Osteoblast (primary cell): ENCODE results near the gene GNB4. TPM values are rescaled to one million over a fixed set of nuclear protein-coding genes. Genes with fewer than 3 reads are reported as not detected.

Experiments
- DNase-seq: peaks from one replicate; pipeline ENCODE4 v3.0.0; 2011; ENCODE audit warnings: low spot score, mixed read lengths; ENCODE audit not compliant: insufficient read length; ENCODE audit errors: missing footprints
- H2AFZ ChIP-seq: 2 replicates; pipeline ENCODE4 v1.6.0; 2011; ENCODE audit warnings: mild to moderate bottlenecking, low read length
- H3K27ac ChIP-seq: 2 replicates; pipeline ENCODE4 v1.5.1; 2011; ENCODE audit warnings: mild to moderate bottlenecking, low read depth, low read length, moderate library complexity
- H3K27me3 ChIP-seq: 2 replicates; pipeline ENCODE4 v1.6.0; 2012; ENCODE audit warnings: mild to moderate bottlenecking, control low read depth, inconsistent platforms, low read length, moderate library complexity; ENCODE audit not compliant: insufficient read depth
- H3K36me3 ChIP-seq: 2 replicates; pipeline ENCODE4 v1.5.1; 2011; ENCODE audit warnings: mild to moderate bottlenecking, low read length, control low read depth, moderate library complexity; ENCODE audit not compliant: insufficient read depth
- H3K4me1 ChIP-seq: 2 replicates; pipeline ENCODE4 v1.5.1; 2011; ENCODE audit warnings: mild to moderate bottlenecking, low read length, control low read depth, moderate library complexity; ENCODE audit not compliant: insufficient read depth
- H3K4me2 ChIP-seq: 2 replicates; pipeline ENCODE4 v1.6.0; 2011; ENCODE audit warnings: mild to moderate bottlenecking, low read length; ENCODE audit not compliant: insufficient read depth
- H3K4me3 ChIP-seq: fragments of 200-600 bp; sonication (generic); 3 replicates; pipeline ENCODE4 v1.5.1; 2012; ENCODE audit warnings: mild to moderate bottlenecking, low read length, inconsistent platforms; ENCODE audit not compliant: insufficient read depth
- H3K79me2 ChIP-seq: 2 replicates; pipeline ENCODE4 v1.6.0; 2012; ENCODE audit warnings: mild to moderate bottlenecking, low read length, control low read depth, inconsistent platforms; ENCODE audit not compliant: insufficient read depth
- H3K9me3 ChIP-seq: 2 replicates; pipeline ENCODE4 v1.5.1; 2011; ENCODE audit warnings: low read depth, low read length, control low read depth
- H4K20me1 ChIP-seq: 2 replicates; pipeline ENCODE4 v1.6.0; 2012; ENCODE audit warnings: mild to moderate bottlenecking, low read length, control low read depth; ENCODE audit not compliant: insufficient read depth
- total RNA-seq: library from RNA; depleted of rRNA; stranded (reverse); fragments of >200 nt; gene quantifications from 2 replicates; pipeline ENCODE4 v1.2.3, GENCODE V29; 2012
- TF ChIP-seq, protein P1 (sequence below): IDR thresholded peaks from 2 replicates; pipeline ENCODE4 v1.5.1; 2011; ENCODE audit warnings: mild to moderate bottlenecking, low read depth, low read length, moderate library complexity; ENCODE audit errors: extremely low read depth

Gene GNB4
- total RNA-seq, 1 donor, result 92.3 TPM

DNA sequence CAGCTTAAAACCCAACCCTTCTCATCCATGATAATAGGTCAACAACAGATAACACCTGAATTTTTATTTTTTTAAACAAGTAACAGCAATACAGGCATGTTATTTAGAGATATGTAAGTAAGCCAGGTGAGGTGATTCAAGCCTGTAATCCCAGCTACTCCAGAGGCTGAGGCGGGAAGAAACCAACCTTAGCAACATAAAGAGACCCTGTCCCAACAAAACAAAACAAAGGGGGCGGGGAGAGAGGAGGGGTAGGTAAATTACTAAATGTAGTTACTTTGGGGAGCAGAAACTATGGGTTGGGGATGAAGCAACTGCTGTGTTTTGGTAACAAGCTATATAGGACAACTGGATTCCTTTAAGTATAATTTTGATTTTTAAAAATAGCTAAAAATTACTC, 47.0 kb downstream of the GNB4 start:
- peak; percentile 38 for DNase-seq
- H3K4me3 ChIP-seq, result no peak overlapping the region
- no peak overlapping the region for H3K27ac ChIP-seq
- no peaks in the 10 kb centered on the region for H4K20me1 ChIP-seq
- H3K79me2 ChIP-seq, result no peaks in the 10 kb centered on the region
- peaks cover 3% of the 10 kb centered on the region for H3K4me1 ChIP-seq
- no peaks in the 10 kb centered on the region for H3K9me3 ChIP-seq
- H3K27me3 ChIP-seq, result no peaks in the 10 kb centered on the region
- H2AFZ ChIP-seq, result no peak overlapping the region
- TF ChIP-seq, protein P1, sequence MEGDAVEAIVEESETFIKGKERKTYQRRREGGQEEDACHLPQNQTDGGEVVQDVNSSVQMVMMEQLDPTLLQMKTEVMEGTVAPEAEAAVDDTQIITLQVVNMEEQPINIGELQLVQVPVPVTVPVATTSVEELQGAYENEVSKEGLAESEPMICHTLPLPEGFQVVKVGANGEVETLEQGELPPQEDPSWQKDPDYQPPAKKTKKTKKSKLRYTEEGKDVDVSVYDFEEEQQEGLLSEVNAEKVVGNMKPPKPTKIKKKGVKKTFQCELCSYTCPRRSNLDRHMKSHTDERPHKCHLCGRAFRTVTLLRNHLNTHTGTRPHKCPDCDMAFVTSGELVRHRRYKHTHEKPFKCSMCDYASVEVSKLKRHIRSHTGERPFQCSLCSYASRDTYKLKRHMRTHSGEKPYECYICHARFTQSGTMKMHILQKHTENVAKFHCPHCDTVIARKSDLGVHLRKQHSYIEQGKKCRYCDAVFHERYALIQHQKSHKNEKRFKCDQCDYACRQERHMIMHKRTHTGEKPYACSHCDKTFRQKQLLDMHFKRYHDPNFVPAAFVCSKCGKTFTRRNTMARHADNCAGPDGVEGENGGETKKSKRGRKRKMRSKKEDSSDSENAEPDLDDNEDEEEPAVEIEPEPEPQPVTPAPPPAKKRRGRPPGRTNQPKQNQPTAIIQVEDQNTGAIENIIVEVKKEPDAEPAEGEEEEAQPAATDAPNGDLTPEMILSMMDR, result no peak
- H3K36me3 ChIP-seq, result peaks cover 27% of the 10 kb centered on the region
- no peak overlapping the region for H3K4me2 ChIP-seq

DNA sequence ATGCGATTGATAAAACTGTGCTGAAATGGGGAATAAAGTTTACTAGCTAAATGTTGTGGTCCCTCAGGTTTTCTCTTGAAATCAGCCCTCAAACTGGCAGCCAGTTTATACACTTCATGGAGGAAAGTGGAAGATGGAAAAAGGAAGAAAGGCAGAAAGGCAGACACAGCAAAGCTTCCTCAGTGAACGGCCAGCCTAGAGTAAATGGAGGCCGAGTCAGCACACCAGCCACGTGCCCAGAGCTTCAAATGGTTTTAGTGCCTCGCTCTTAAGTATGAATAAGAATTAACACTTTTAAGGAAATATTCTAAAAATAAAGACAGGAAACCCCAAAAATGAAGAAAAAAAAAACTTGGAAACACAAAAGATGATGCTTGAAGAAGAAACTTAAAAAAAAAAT, 48.3 kb downstream of the GNB4 start:
- no peaks in the 10 kb centered on the region for H4K20me1 ChIP-seq
- no peak for DNase-seq
- H3K36me3 ChIP-seq, result peaks cover 27% of the 10 kb centered on the region
- H3K79me2 ChIP-seq, result no peaks in the 10 kb centered on the region
- H3K9me3 ChIP-seq, result no peaks in the 10 kb centered on the region
- H2AFZ ChIP-seq, result no peak overlapping the region
- H3K4me3 ChIP-seq, result no peak overlapping the region
- no peak overlapping the region for H3K27ac ChIP-seq
- no peak overlapping the region for H3K4me2 ChIP-seq
- TF ChIP-seq, protein P1, result no peak
- peaks cover 13% of the 10 kb centered on the region for H3K4me1 ChIP-seq
- H3K27me3 ChIP-seq, result no peaks in the 10 kb centered on the region

DNA sequence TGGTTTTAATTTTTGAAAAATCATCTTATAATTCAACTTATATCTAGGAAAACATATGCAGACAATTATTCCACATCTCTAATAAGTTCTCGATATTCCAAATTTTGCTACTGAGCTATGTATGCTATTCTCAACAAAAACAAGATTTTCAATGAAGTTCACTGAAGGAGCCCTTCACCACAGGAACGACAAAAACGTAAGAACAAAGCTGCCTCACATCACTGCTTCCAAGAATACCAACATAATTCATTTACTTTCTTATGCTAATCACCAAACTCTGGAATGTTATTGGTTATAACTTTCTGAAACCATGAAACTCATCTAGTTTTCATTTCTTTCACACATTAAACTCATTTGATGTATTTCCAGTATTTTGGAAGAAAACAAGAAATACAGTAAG, 49.7 kb downstream of the GNB4 start:
- H3K4me2 ChIP-seq, result no peak overlapping the region
- no peak overlapping the region for H3K27ac ChIP-seq
- no peak for DNase-seq
- no peaks in the 10 kb centered on the region for H3K9me3 ChIP-seq
- peaks cover 33% of the 10 kb centered on the region for H3K36me3 ChIP-seq
- H4K20me1 ChIP-seq, result no peaks in the 10 kb centered on the region
- TF ChIP-seq, protein P1, result no peak
- H3K79me2 ChIP-seq, result no peaks in the 10 kb centered on the region
- no peak overlapping the region for H2AFZ ChIP-seq
- H3K4me1 ChIP-seq, result peaks cover 13% of the 10 kb centered on the region
- H3K27me3 ChIP-seq, result no peaks in the 10 kb centered on the region
- no peak overlapping the region for H3K4me3 ChIP-seq

DNA sequence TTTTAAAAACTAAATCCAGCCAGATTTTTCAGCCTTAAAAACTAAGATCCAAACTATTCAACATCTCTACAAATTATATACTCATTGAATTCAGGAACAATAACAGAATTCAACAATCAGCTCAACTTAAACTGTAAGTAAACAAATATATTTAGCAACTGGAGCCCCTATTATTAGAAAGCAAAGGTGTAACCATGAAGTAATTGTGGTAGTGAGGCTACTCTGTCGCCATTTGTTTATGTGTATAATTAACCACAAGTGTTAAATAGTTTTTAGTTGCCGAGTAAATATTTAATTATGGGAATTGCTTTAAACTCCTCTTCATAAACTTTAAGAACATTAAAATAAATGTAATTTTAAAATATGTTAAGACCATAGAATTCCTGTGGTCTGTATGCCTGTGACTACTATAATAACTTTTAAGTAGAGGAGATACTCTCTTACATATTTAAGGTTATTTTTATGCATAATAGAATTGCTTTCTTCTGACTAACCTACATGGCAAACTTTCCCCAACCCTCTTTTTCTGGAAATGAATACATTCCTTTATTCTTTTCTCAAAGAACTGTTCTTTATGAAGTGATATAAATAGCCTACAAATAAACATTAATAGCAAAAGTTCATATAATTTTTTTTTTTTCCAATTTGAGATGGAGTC, 52.6 kb downstream of the GNB4 start:
- H3K4me2 ChIP-seq, result peak overlapping the region; percentile 49
- peak; percentile 87 for DNase-seq
- H3K36me3 ChIP-seq, result peaks cover 36% of the 10 kb centered on the region

More for the DNA sequence above, 52.6 kb downstream of the GNB4 start:
- Histone ChIP-seq H3K4me1 (peaks cover 13% of the 10 kb centered on the region), H3K27ac (peak overlapping the region; percentile 68), H3K27me3 (no peaks in the 10 kb centered on the region), H2AFZ (no peak overlapping the region), H4K20me1 (no peaks in the 10 kb centered on the region), H3K79me2 (no peaks in the 10 kb centered on the region), H3K4me3 (no peak overlapping the region), H3K9me3 (no peaks in the 10 kb centered on the region)
- TF ChIP-seq, protein P1, result no peak
